ENCODE results near the gene TMEM51.
"Not testable (repeated sequence)": the region's sequence is repeated elsewhere in the genome, so short reads cannot be mapped to it uniquely, and the experiment has no call there.

The TMEM51 gene

GRCh38 chr1:15175324-15176094 is 22.0 kb downstream of the TMEM51 start:
- in situ Hi-C loops (cut with HindIII; ENCODE audit: low sequenced_read_pairs), result not testable (repeated sequence)

GRCh38 chr1:15176120-15176519 is 22.6 kb downstream of the TMEM51 start:
- in situ Hi-C loops (cut with HindIII; ENCODE audit: low sequenced_read_pairs), result no loop called here

- in situ Hi-C loops (cut with HindIII; ENCODE audit: low sequenced_read_pairs), result no loop called here
Measured at GRCh38 chr1:15176898-15177665, 23.5 kb downstream of the TMEM51 start.

GRCh38 chr1:15177710-15178166 is 24.2 kb downstream of the TMEM51 start:
- in situ Hi-C loops (cut with HindIII; ENCODE audit: low sequenced_read_pairs), result no loop called here

- in situ Hi-C loops (cut with HindIII; ENCODE audit: low sequenced_read_pairs), result no loop called here
Measured at GRCh38 chr1:15178571-15179484, 25.3 kb downstream of the TMEM51 start.

- in situ Hi-C loops (cut with HindIII; ENCODE audit: low sequenced_read_pairs), result no loop called here
Measured at GRCh38 chr1:15179485-15179883, 25.9 kb downstream of the TMEM51 start.

- in situ Hi-C loops (cut with HindIII; ENCODE audit: low sequenced_read_pairs), result no loop called here
Measured at GRCh38 chr1:15180189-15180588, 26.6 kb downstream of the TMEM51 start.

- in situ Hi-C loops (cut with HindIII; ENCODE audit: low sequenced_read_pairs), result no loop called here
Measured at GRCh38 chr1:15180945-15181523, 27.5 kb downstream of the TMEM51 start.

GRCh38 chr1:15181564-15181963 is 28.0 kb downstream of the TMEM51 start:
- in situ Hi-C loops (cut with HindIII; ENCODE audit: low sequenced_read_pairs), result no loop called here

- in situ Hi-C loops (cut with HindIII; ENCODE audit: low sequenced_read_pairs), result no loop called here
Measured at GRCh38 chr1:15184436-15185241, 31.1 kb downstream of the TMEM51 start.

- in situ Hi-C loops (cut with HindIII; ENCODE audit: low sequenced_read_pairs), result no loop called here
Measured at GRCh38 chr1:15185617-15186016, 32.1 kb downstream of the TMEM51 start.

GRCh38 chr1:15186073-15186845 is 32.7 kb downstream of the TMEM51 start:
- in situ Hi-C loops (cut with HindIII; ENCODE audit: low sequenced_read_pairs), result no loop called here

GRCh38 chr1:15186846-15187151 is 33.3 kb downstream of the TMEM51 start:
- in situ Hi-C loops (cut with HindIII; ENCODE audit: low sequenced_read_pairs), result no loop called here

GRCh38 chr1:15187175-15188129 is 33.9 kb downstream of the TMEM51 start:
- in situ Hi-C loops (cut with HindIII; ENCODE audit: low sequenced_read_pairs), result no loop called here

GRCh38 chr1:15188130-15188524 is 34.6 kb downstream of the TMEM51 start:
- in situ Hi-C loops (cut with HindIII; ENCODE audit: low sequenced_read_pairs), result no loop called here

- in situ Hi-C loops (cut with HindIII; ENCODE audit: low sequenced_read_pairs), result no loop called here
Measured at GRCh38 chr1:15188678-15189077, 35.1 kb downstream of the TMEM51 start.

GRCh38 chr1:15189692-15190370 is 36.3 kb downstream of the TMEM51 start:
- in situ Hi-C loops (cut with HindIII; ENCODE audit: low sequenced_read_pairs), result no loop called here

- in situ Hi-C loops (cut with HindIII; ENCODE audit: low sequenced_read_pairs), result no loop called here
Measured at GRCh38 chr1:15191267-15191666, 37.7 kb downstream of the TMEM51 start.
